Neural cell (in vitro differentiated cells): ENCODE measurements around the gene GRAMD4.

Experiments used
- CTCF ChIP-seq: fragments of 450-650 bp; IDR thresholded peaks from 2 replicates; pipeline ENCODE4 v1.5.1; 2014; ENCODE audit warnings: antibody characterized with exemption, mild to moderate bottlenecking, moderate library complexity; ENCODE audit not compliant: poor library complexity, severe bottlenecking
- EP300 ChIP-seq: fragments of 450-650 bp; conservative IDR thresholded peaks from 2 replicates; pipeline ENCODE4 v1.6.1; 2014; ENCODE audit warnings: antibody characterized with exemption, mild to moderate bottlenecking, moderate library complexity; ENCODE audit not compliant: poor library complexity, severe bottlenecking
- EZH2 ChIP-seq: fragments of 200-600, 300-800 bp; shearing (Covaris generic), sonication (generic); IDR thresholded peaks from 2 replicates; pipeline ENCODE4 v1.6.1; 2014; ENCODE audit warnings: antibody characterized with exemption, low read length, borderline replicate concordance, mild to moderate bottlenecking; ENCODE audit not compliant: insufficient read depth, poor library complexity, severe bottlenecking
- MXI1 ChIP-seq: fragments of 450-650 bp; conservative IDR thresholded peaks from 2 replicates; pipeline ENCODE4 v1.6.1; 2014; ENCODE audit warnings: antibody characterized with exemption, mild to moderate bottlenecking; ENCODE audit not compliant: poor library complexity, severe bottlenecking
- POLR2AphosphoS5 ChIP-seq: IDR thresholded peaks from 2 replicates; pipeline ENCODE4 v1.6.1; 2012
- REST ChIP-seq: IDR thresholded peaks from 2 replicates; pipeline ENCODE4 v1.6.1; 2012; ENCODE audit warnings: borderline replicate concordance
- SMC3 ChIP-seq: fragments of 450-650 bp; conservative IDR thresholded peaks from 2 replicates; pipeline ENCODE4 v1.6.1; 2014; ENCODE audit warnings: antibody characterized with exemption, mild to moderate bottlenecking, moderate library complexity; ENCODE audit not compliant: poor library complexity
- TAF1 ChIP-seq: IDR thresholded peaks from 2 replicates; pipeline ENCODE4 v1.6.1; 2012; ENCODE audit warnings: low read depth

DNA sequence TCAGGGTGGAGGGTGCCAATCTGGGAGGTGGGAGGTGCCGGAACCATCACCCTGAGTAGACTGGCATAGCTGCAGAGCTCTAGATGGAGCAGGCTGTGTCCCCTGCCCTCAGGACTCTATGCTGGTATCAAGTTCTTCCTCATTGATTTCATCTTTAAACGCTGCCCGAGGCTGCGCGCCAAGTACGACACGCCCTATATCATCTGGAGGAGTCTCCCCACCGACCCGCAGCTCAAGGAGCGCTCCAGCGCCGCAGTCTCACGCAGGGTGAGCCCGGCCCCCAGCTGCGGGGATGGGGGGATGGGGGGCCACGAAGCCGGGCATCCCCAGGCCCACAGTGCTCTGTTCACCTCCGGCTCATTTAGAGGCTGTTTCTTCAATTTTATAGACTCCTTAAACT is 52.5 kb downstream of the GRAMD4 start:
- TF ChIP-seq POLR2AphosphoS5 (no peak), REST (no peak), EP300 (no peak), CTCF (no peak), SMC3 (no peak), TAF1 (no peak), EZH2 (no peak), MXI1 (no peak)
